K562 (cell line): Measurements from ENCODE around the gene SELENOF. TPM values are rescaled to one million over a fixed set of nuclear protein-coding genes. Genes with fewer than 3 reads are reported as not detected.

Source experiments
- ATF3 ChIP-seq, 2 experiments: fragments of 450-650 bp in 1 of 2; sonication (generic) in 1 of 2; formaldehyde crosslinking in 1 of 2; IDR thresholded peaks in 1 of 2; conservative IDR thresholded peaks in 1 of 2; 2 replicates each; pipeline versions ENCODE4 v1.6.1 to v1.8.1; 2016 to 2023; ENCODE audit warnings: mild to moderate bottlenecking in 2 of 2, moderate library complexity in 2 of 2, inconsistent platforms in 1 of 2, missing genetic modification reagents in 1 of 2
- CTCFL ChIP-seq: IDR thresholded peaks from 2 replicates; pipeline ENCODE4 v1.6.1; 2011; ENCODE audit warnings: borderline replicate concordance, low read depth, mild to moderate bottlenecking, moderate library complexity, low read length; ENCODE audit not compliant: insufficient read depth, poor library complexity, severe bottlenecking
- FOXM1 ChIP-seq, 2 experiments: fragments of 450-650 bp in 1 of 2; sonication (generic) in 1 of 2; formaldehyde crosslinking in 1 of 2; IDR thresholded peaks; 2 replicates each; pipeline versions ENCODE4 v1.6.1 to v1.9.0; 2017 to 2022; ENCODE audit warnings: low read depth in 2 of 2, mild to moderate bottlenecking in 2 of 2, missing genetic modification reagents in 1 of 2, moderate library complexity in 1 of 2
- HMG20A ChIP-seq: fragments of 450-650 bp; formaldehyde crosslinking; conservative IDR thresholded peaks from 2 replicates; pipeline ENCODE4 v1.4.0; 2020; ENCODE audit warnings: mild to moderate bottlenecking, mixed read lengths
- MAFG ChIP-seq: fragments of 450-650 bp; conservative IDR thresholded peaks from 2 replicates; pipeline ENCODE4 v1.6.1; 2016; ENCODE audit warnings: missing genetic modification characterization, missing compliant biosample characterization
- MIER1 ChIP-seq: fragments of 450-650 bp; IDR thresholded peaks from 2 replicates; pipeline ENCODE4 v1.6.1; 2016; ENCODE audit warnings: antibody characterized with exemption, mild to moderate bottlenecking, low read depth
- NFE2 ChIP-seq: IDR thresholded peaks from 2 replicates; pipeline ENCODE4 v1.6.1; 2014; ENCODE audit warnings: antibody characterized with exemption, low read depth
- NFIC ChIP-seq: fragments of 450-650 bp; IDR thresholded peaks from 2 replicates; pipeline ENCODE4 v1.6.1; 2017; ENCODE audit warnings: mild to moderate bottlenecking, inconsistent platforms
- OTX1 ChIP-seq: fragments of 450-650 bp; formaldehyde crosslinking; IDR thresholded peaks from 2 replicates; pipeline ENCODE4 v1.4.0; 2022; ENCODE audit warnings: mild to moderate bottlenecking
- SMARCA4 ChIP-seq: fragments of 450-650 bp; IDR thresholded peaks from 2 replicates; pipeline ENCODE4 v1.6.1; 2016
- SREBF1 ChIP-seq: fragments of 150-350 bp; IDR thresholded peaks from 2 replicates; pipeline ENCODE4 v1.6.1; 2014; ENCODE audit warnings: antibody characterized with exemption, low read depth, low read length, borderline replicate concordance
- TOE1 ChIP-seq, 2 experiments: fragments of 450-650 bp in 1 of 2; sonication (generic) in 1 of 2; formaldehyde crosslinking in 1 of 2; IDR thresholded peaks; 2 replicates each; pipeline versions ENCODE4 v1.7.1 to v1.8.0; 2016 to 2022; ENCODE audit warnings: borderline replicate concordance in 2 of 2, mild to moderate bottlenecking in 2 of 2, antibody characterized with exemption in 1 of 2, inconsistent platforms in 1 of 2, low read depth in 1 of 2, missing genetic modification reagents in 1 of 2, moderate library complexity in 1 of 2
- ZNF23 ChIP-seq: fragments of 250-450 bp; sonication (Bioruptor Pico); IDR thresholded peaks from 2 replicates; pipeline ENCODE4 v1.4.0; 2020; ENCODE audit warnings: mild to moderate bottlenecking
- ZSCAN29 ChIP-seq: fragments of 450-650 bp; IDR thresholded peaks from 2 replicates; pipeline ENCODE4 v1.6.1; 2017
- polyA plus RNA-seq, 8 experiments: library from polyadenylated mRNA; depleted of rRNA in 4 of 8; stranded (reverse) in 5 of 8; unstranded in 3 of 8; fragments of >200 nt; fragmentation: Nextera tagmentation in 2 of 8; fragmentation: Illumina TruSeq in 1 of 8; extraction: Ambion mirVana in 2 of 8; extraction: Trizol in 1 of 8; gene quantifications; 2 replicates each; pipeline versions ENCODE4 v1.2.1 to v1.2.3, GENCODE V29; 2011 to 2014; ENCODE audit warnings: inconsistent platforms in 1 of 8, missing spikeins in 1 of 8
- total RNA-seq, 7 experiments: library from RNA; depleted of rRNA in 6 of 7; stranded (reverse); fragments of >200 nt in 6 of 7; fragmentation: Illumina TruSeq in 2 of 7; extraction: Trizol in 2 of 7; gene quantifications; 2 replicates each; pipeline versions ENCODE4 v1.2.1 to v1.2.3, GENCODE V29; 2011 to 2021; ENCODE audit warnings: low replicate concordance in 1 of 7
- TF ChIP-seq, protein P1 (sequence below): fragments of 450-650 bp; IDR thresholded peaks from 2 replicates; pipeline ENCODE4 v1.7.1; 2018; ENCODE audit warnings: mild to moderate bottlenecking, low read depth; ENCODE audit not compliant: partially characterized antibody
- TF ChIP-seq, protein P2 (sequence below): fragments of 450-650 bp; IDR thresholded peaks from 2 replicates; pipeline ENCODE4 v1.6.1; 2016; ENCODE audit warnings: missing biosample characterization, missing genetic modification characterization
- TF ChIP-seq, protein P3 (sequence below): fragments of 450-650 bp; IDR thresholded peaks from 2 replicates; pipeline ENCODE4 v1.6.1; 2016
- TF ChIP-seq, protein P4 (sequence below): fragments of 450-650 bp; IDR thresholded peaks from 2 replicates; pipeline ENCODE4 v1.6.1; 2014; ENCODE audit warnings: low read depth, mild to moderate bottlenecking, moderate library complexity, borderline replicate concordance

SELENOF gene
- total and polyA plus RNA-seq, 9 of the 15 experiments (the other 6 are each of a cell fraction or from before 2014, with no cell fraction given) = 115 to 394 (median 215) TPM

DNA sequence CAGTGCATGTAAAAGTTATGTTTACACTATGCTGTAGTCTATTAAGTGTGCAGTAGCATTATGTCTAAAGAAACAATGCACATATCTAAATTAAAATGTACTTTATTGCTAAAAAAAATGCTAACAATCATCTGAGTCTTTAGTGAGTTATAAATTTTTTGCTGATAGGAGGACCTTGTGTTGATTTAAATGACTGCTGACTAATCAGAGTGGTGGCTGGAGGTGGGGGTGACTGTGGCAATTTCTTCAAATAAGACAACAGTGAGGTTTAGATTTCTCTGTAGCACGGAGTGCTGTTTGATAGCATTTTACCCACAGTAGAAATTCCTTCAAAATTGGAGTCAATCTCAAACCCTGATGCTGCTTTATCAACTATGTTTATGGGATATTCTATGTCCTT, 37.5 kb upstream of the SELENOF start (continued):
- TF ChIP-seq CTCFL = no peak
- TF ChIP-seq TOE1 (IDR thresholded peaks at IDR 0.05; ENCODE audit: borderline replicate concordance) = no peak
- no peak for TF ChIP-seq TOE1 (CRISPR knock-in tag; IDR thresholded peaks at IDR 0.05; ENCODE audit: borderline replicate concordance, low read depth)
- TF ChIP-seq, protein P1, sequence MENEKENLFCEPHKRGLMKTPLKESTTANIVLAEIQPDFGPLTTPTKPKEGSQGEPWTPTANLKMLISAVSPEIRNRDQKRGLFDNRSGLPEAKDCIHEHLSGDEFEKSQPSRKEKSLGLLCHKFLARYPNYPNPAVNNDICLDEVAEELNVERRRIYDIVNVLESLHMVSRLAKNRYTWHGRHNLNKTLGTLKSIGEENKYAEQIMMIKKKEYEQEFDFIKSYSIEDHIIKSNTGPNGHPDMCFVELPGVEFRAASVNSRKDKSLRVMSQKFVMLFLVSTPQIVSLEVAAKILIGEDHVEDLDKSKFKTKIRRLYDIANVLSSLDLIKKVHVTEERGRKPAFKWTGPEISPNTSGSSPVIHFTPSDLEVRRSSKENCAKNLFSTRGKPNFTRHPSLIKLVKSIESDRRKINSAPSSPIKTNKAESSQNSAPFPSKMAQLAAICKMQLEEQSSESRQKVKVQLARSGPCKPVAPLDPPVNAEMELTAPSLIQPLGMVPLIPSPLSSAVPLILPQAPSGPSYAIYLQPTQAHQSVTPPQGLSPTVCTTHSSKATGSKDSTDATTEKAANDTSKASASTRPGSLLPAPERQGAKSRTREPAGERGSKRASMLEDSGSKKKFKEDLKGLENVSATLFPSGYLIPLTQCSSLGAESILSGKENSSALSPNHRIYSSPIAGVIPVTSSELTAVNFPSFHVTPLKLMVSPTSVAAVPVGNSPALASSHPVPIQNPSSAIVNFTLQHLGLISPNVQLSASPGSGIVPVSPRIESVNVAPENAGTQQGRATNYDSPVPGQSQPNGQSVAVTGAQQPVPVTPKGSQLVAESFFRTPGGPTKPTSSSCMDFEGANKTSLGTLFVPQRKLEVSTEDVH = no peak
- TF ChIP-seq FOXM1 (IDR thresholded peaks at IDR 0.05; ENCODE audit: low read depth) = peak; percentile 56
- no peak for TF ChIP-seq FOXM1 (CRISPR knock-in tag; IDR thresholded peaks at IDR 0.05; ENCODE audit: low read depth)
- TF ChIP-seq, protein P2, sequence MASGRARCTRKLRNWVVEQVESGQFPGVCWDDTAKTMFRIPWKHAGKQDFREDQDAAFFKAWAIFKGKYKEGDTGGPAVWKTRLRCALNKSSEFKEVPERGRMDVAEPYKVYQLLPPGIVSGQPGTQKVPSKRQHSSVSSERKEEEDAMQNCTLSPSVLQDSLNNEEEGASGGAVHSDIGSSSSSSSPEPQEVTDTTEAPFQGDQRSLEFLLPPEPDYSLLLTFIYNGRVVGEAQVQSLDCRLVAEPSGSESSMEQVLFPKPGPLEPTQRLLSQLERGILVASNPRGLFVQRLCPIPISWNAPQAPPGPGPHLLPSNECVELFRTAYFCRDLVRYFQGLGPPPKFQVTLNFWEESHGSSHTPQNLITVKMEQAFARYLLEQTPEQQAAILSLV = no peak
- TF ChIP-seq OTX1 (CRISPR knock-in tag) = no peak
- TF ChIP-seq ZSCAN29 = no peak
- peak; percentile 62 for TF ChIP-seq NFE2
- no peak for TF ChIP-seq HMG20A (CRISPR knock-in tag)
- no peak for TF ChIP-seq NFIC
- no peak for TF ChIP-seq MIER1
- TF ChIP-seq MAFG (tag) = peak; percentile 72
- peak; percentile 24; the same call in 1 of the 2 replicates for TF ChIP-seq ATF3 (IDR thresholded peaks at IDR 0.05)
- TF ChIP-seq ATF3 (CRISPR knock-in tag; conservative IDR thresholded peaks at IDR 0.05) = no peak
- TF ChIP-seq SREBF1 = no peak
- TF ChIP-seq SMARCA4 = 0 out of 2 replicates have a peak, but pooled peaks have one; percentile 30
- TF ChIP-seq ZNF23 (CRISPR knock-in tag) = no peak
- TF ChIP-seq, protein P3, sequence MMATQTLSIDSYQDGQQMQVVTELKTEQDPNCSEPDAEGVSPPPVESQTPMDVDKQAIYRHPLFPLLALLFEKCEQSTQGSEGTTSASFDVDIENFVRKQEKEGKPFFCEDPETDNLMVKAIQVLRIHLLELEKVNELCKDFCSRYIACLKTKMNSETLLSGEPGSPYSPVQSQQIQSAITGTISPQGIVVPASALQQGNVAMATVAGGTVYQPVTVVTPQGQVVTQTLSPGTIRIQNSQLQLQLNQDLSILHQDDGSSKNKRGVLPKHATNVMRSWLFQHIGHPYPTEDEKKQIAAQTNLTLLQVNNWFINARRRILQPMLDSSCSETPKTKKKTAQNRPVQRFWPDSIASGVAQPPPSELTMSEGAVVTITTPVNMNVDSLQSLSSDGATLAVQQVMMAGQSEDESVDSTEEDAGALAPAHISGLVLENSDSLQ = peak; percentile 40; the same call in 1 of the 2 replicates
- TF ChIP-seq, protein P4, sequence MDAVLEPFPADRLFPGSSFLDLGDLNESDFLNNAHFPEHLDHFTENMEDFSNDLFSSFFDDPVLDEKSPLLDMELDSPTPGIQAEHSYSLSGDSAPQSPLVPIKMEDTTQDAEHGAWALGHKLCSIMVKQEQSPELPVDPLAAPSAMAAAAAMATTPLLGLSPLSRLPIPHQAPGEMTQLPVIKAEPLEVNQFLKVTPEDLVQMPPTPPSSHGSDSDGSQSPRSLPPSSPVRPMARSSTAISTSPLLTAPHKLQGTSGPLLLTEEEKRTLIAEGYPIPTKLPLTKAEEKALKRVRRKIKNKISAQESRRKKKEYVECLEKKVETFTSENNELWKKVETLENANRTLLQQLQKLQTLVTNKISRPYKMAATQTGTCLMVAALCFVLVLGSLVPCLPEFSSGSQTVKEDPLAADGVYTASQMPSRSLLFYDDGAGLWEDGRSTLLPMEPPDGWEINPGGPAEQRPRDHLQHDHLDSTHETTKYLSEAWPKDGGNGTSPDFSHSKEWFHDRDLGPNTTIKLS = no peak
